ENCODE data around the gene TNFAIP3. TPM values are rescaled to one million over a fixed set of nuclear protein-coding genes. Genes with fewer than 3 reads are reported as not detected.
A peak's percentile ranks its signal among the peaks of the same experiment; 100 is the strongest.

The TNFAIP3 gene
- total RNA-seq, 2 experiments from 2014 or later: 3,816 to 3,885 TPM

DNA sequence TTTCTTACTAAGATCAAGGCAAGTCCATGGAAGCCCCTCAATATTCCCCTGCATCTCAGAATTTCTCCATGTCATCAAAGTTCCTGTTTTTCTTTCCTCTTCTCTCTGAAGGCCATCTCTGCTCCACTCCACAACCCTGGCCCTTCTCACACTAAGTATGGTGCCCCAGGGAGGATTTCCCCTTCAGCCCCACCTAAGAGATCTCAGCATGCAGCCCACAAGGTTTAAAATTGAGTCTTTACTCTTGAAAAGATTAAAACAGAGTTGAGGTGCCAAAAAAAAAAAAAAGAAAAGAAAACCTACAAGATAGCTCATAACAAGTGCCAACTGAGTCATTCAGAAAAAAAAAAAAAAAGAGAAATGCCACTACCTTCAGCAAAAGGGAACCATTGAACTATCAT lies 36.5 kb upstream of the TNFAIP3 start:
- no peaks in the 10 kb centered on the region for H3K36me3 ChIP-seq (ENCODE audit: insufficient read depth, low read length)
- H3K27ac ChIP-seq (ENCODE audit: low read depth in 1 of 2, low read length in 2 of 2): no peak overlapping the region
- peaks cover 3% of the 10 kb centered on the region for H3K9me3 Mint-ChIP-seq
- intact Hi-C loops (cut with DNase I, micrococcal nuclease): no loop called here
- TF ChIP-seq, protein P1, sequence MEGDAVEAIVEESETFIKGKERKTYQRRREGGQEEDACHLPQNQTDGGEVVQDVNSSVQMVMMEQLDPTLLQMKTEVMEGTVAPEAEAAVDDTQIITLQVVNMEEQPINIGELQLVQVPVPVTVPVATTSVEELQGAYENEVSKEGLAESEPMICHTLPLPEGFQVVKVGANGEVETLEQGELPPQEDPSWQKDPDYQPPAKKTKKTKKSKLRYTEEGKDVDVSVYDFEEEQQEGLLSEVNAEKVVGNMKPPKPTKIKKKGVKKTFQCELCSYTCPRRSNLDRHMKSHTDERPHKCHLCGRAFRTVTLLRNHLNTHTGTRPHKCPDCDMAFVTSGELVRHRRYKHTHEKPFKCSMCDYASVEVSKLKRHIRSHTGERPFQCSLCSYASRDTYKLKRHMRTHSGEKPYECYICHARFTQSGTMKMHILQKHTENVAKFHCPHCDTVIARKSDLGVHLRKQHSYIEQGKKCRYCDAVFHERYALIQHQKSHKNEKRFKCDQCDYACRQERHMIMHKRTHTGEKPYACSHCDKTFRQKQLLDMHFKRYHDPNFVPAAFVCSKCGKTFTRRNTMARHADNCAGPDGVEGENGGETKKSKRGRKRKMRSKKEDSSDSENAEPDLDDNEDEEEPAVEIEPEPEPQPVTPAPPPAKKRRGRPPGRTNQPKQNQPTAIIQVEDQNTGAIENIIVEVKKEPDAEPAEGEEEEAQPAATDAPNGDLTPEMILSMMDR (IDR thresholded peaks at IDR 0.05): no peak
- H3K27me3 ChIP-seq (ENCODE audit: control insufficient read depth in 1 of 2, insufficient read depth in 2 of 2, low read length in 2 of 2): no peaks in the 10 kb centered on the region
- H3K27ac Mint-ChIP-seq: no peak overlapping the region
- H3K27me3 Mint-ChIP-seq: no peaks in the 10 kb centered on the region
- no peak overlapping the region for H3K4me3 Mint-ChIP-seq
- ChIA-PET POLR2A (interaction anchor here (0.9 kb wide), 1 partner anchor 26 kb away, joined by 3 read pairs; no protein-coding TSS in a partner anchor), CTCF (interaction anchor here (1.6 to 1.7 kb wide), 2 partner anchors 36 to 37 kb away, joined by 4 to 5 read pairs; partner anchors contain the start of gene TNFAIP3)
- H3K4me1 Mint-ChIP-seq (ENCODE audit: low read depth): peaks cover 36% of the 10 kb centered on the region
- H3K4me3 ChIP-seq (ENCODE audit: low read length): no peak overlapping the region
- DNase-seq: no peak
- H3K9me3 ChIP-seq (ENCODE audit: control insufficient read depth in 1 of 2, insufficient read depth in 1 of 2, low read length in 2 of 2): peaks cover 0 to 5% of the 10 kb centered on the region in 2 experiments
- peaks cover 13% of the 10 kb centered on the region for H3K4me1 ChIP-seq (ENCODE audit: insufficient read depth, low read length)
- ATAC-seq (ENCODE audit: poor library complexity): no peak
- no peaks in the 10 kb centered on the region for H3K36me3 Mint-ChIP-seq (ENCODE audit: low read depth)

DNA sequence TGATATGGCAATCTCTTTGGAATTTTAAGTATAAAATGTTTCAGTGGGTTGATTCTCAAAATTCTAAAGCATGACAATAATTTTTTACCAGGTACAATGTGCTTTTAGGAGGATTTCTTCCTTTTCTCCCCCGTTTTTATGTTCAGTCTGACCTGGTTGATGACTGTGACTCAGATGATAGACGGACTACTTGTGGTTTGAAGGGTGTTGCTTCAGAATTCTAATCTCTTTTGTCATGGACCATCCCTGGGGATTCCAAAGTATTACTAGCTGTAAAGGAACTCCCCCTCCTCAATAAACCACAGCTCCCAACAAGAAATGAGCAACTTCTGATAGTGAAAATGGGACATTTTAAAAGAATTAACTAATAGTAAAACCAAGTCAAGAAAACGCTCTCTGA lies 34.9 kb upstream of the TNFAIP3 start:
- no peaks in the 10 kb centered on the region for H3K9me3 ChIP-seq (ENCODE audit: control insufficient read depth in 1 of 2, insufficient read depth in 1 of 2, low read length in 2 of 2)
- no peaks in the 10 kb centered on the region for H3K27me3 Mint-ChIP-seq
- POLR2A ChIA-PET: interaction anchor here (2.1 kb wide), 2 partner anchors 8 to 124 kb away, joined by 5 to 9 read pairs; no protein-coding TSS in a partner anchor
- peaks cover 5% of the 10 kb centered on the region for H3K36me3 Mint-ChIP-seq (ENCODE audit: low read depth)
- ATAC-seq (ENCODE audit: poor library complexity) (no peak), DNase-seq (peak in 1 of 14 experiments; percentile 53)
- intact Hi-C loops (cut with DNase I, micrococcal nuclease): no loop called here
- H3K27me3 ChIP-seq (ENCODE audit: control insufficient read depth in 1 of 2, insufficient read depth in 2 of 2, low read length in 2 of 2): no peaks in the 10 kb centered on the region
- peaks cover 34% of the 10 kb centered on the region for H3K4me1 Mint-ChIP-seq (ENCODE audit: low read depth)
- H3K36me3 ChIP-seq (ENCODE audit: insufficient read depth, low read length): no peaks in the 10 kb centered on the region
- TF ChIP-seq, protein P1 (IDR thresholded peaks at IDR 0.05): no peak
- no peak overlapping the region for H3K27ac ChIP-seq (ENCODE audit: low read depth in 1 of 2, low read length in 2 of 2)
- peaks cover 13% of the 10 kb centered on the region for H3K4me1 ChIP-seq (ENCODE audit: insufficient read depth, low read length)
- CTCF ChIA-PET: interaction anchor here (1.7 to 2.0 kb wide), 2 partner anchors 35 to 124 kb away, joined by 4 to 9 read pairs; partner anchors contain the start of gene TNFAIP3
- H3K9me3 Mint-ChIP-seq: peaks cover 8% of the 10 kb centered on the region
- H3K27ac Mint-ChIP-seq: no peak overlapping the region
- no peak overlapping the region for H3K4me3 Mint-ChIP-seq
- H3K4me3 ChIP-seq (ENCODE audit: low read length): no peak overlapping the region

DNA sequence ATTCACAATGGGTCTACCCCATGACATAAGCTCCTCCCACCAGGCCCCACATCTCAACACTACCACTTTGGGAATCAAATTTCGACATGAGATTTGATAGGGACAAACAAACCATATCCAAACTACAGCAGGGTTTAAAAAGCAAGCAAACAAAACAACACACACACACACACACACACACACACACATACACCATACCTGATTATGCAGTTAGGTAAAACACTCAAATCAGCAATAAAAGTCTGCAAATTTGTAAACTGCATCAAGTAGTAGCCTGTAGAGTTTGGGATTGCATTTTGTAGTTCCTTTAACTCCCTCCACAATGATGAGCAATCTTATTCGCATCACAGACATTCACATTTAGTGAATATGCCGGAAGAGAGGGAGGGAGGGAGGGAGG lies 32.6 kb upstream of the TNFAIP3 start:
- Histone ChIP-seq H3K4me3 (ENCODE audit: low read length) (no peak overlapping the region), H3K27me3 (ENCODE audit: control insufficient read depth in 1 of 2, insufficient read depth in 2 of 2, low read length in 2 of 2) (no peaks in the 10 kb centered on the region), H3K36me3 (ENCODE audit: insufficient read depth, low read length) (no peaks in the 10 kb centered on the region), H3K9me3 (ENCODE audit: control insufficient read depth in 1 of 2, insufficient read depth in 1 of 2, low read length in 2 of 2) (no peaks in the 10 kb centered on the region), H3K4me1 (ENCODE audit: insufficient read depth, low read length) (no peaks in the 10 kb centered on the region), H3K27ac (ENCODE audit: low read depth in 1 of 2, low read length in 2 of 2) (no peak overlapping the region)
- intact Hi-C loops (cut with DNase I, micrococcal nuclease): loop anchor here in 1 of 2 experiments (2.0 kb wide), 1 partner anchor 26 kb away; no protein-coding TSS in a partner anchor
- H3K27ac Mint-ChIP-seq: no peak overlapping the region
- TF ChIP-seq, protein P1 (IDR thresholded peaks at IDR 0.05): no peak
- ChIA-PET POLR2A (no interaction called here), CTCF (interaction anchor here (0.6 kb wide), 1 partner anchor 26 kb away, joined by 4 read pairs; no protein-coding TSS in a partner anchor)
- DNase-seq (no peak), ATAC-seq (ENCODE audit: poor library complexity) (no peak)
- no peaks in the 10 kb centered on the region for H3K27me3 Mint-ChIP-seq
- H3K4me1 Mint-ChIP-seq (ENCODE audit: low read depth): peaks cover 12% of the 10 kb centered on the region
- H3K9me3 Mint-ChIP-seq: peaks cover 18% of the 10 kb centered on the region
- H3K36me3 Mint-ChIP-seq (ENCODE audit: low read depth): peaks cover 19% of the 10 kb centered on the region
- H3K4me3 Mint-ChIP-seq: no peak overlapping the region

Data from CD4-positive, alpha-beta T cell (primary cell).